Dendritic cell treated with granulocyte-macrophage colony-stimulating factor and Interleukin-4, amounts not matched to agents 40 ng/mL and 50 ng/mL, for 4 days (primary cell): ENCODE measurements around the gene RASL11B.

Experiments used
- H3K27ac Mint-ChIP-seq: one replicate; pipeline ENCODE4 v1.8.0; 2022; ENCODE audit warnings: mild to moderate bottlenecking, mixed read lengths
- H3K27me3 Mint-ChIP-seq: one replicate; pipeline ENCODE4 v1.8.0; 2022; ENCODE audit warnings: mild to moderate bottlenecking, mixed read lengths
- H3K36me3 Mint-ChIP-seq: one replicate; pipeline ENCODE4 v1.8.0; 2022; ENCODE audit warnings: low read depth, mixed read lengths
- H3K4me1 Mint-ChIP-seq: one replicate; pipeline ENCODE4 v1.8.0; 2022; ENCODE audit warnings: low read depth, mixed read lengths
- H3K4me3 Mint-ChIP-seq: one replicate; pipeline ENCODE4 v1.8.0; 2022; ENCODE audit warnings: mild to moderate bottlenecking, moderate library complexity, mixed read lengths
- H3K9me3 Mint-ChIP-seq: one replicate; pipeline ENCODE4 v1.8.0; 2022; ENCODE audit warnings: mixed read lengths
- intact Hi-C: fragments of 100-400 bp; cut with micrococcal nuclease; formaldehyde crosslinking; loops from one replicate; pipeline ENCODE4 v1.15.0; 2022

RASL11B gene

GRCh38 chr4:52852711-52853110 is 9.4 kb upstream of the RASL11B start:
- Mint-ChIP-seq H3K4me1 (peaks cover 5% of the 10 kb centered on the region), H3K36me3 (no peaks in the 10 kb centered on the region), H3K27me3 (no peaks in the 10 kb centered on the region), H3K4me3 (no peak overlapping the region), H3K27ac (no peak overlapping the region), H3K9me3 (peaks cover 5% of the 10 kb centered on the region)
- intact Hi-C loops = no loop called here

DNA sequence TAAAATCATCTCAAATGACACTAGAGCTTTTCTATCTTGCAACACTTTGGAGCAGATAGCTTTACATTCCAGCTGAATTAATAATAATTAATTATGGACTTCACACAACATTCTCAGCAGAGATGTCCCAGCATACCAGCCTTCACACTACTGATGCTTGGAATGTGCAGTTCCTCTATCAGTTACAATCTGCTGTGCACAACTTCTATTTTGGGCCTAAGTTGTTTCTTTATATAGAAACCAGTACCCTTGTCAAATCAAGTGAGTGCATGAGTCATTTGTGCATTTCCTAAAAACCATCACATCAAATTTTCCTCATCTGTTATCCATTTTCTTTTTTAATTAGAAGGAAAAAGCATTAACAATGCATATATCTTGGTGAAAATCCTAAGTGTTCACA is 8.8 kb upstream of the RASL11B start:
- H3K9me3 Mint-ChIP-seq = peaks cover 11% of the 10 kb centered on the region
- H3K27me3 Mint-ChIP-seq = peaks cover 2% of the 10 kb centered on the region
- no peak overlapping the region for H3K27ac Mint-ChIP-seq
- no peaks in the 10 kb centered on the region for H3K36me3 Mint-ChIP-seq
- intact Hi-C loops = no loop called here
- no peak overlapping the region for H3K4me3 Mint-ChIP-seq
- H3K4me1 Mint-ChIP-seq = peaks cover 5% of the 10 kb centered on the region

DNA sequence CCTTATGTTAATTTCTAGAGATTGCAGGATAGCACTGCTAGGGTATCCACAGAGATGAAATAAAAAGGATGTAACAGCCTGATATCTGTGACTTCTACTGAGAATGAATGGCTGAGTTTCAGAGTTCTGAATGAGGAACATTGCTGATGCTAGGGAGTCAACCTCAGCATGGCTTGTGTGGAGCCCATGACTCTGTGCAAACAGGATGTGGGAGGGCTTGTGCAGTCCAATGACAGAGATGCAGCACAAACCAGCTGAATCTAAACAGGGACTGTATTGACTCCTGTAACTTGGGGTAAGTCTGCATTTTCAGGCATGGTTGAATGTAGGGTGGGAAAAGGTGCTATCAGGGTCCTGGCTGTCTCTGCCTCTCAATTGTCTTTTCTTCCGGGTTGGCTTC is 5.3 kb upstream of the RASL11B start:
- H3K27ac Mint-ChIP-seq = no peak overlapping the region
- H3K36me3 Mint-ChIP-seq = no peaks in the 10 kb centered on the region
- peaks cover 11% of the 10 kb centered on the region for H3K9me3 Mint-ChIP-seq
- peaks cover 25% of the 10 kb centered on the region for H3K27me3 Mint-ChIP-seq
- no peak overlapping the region for H3K4me3 Mint-ChIP-seq
- intact Hi-C loops = no loop called here
- peaks cover 12% of the 10 kb centered on the region for H3K4me1 Mint-ChIP-seq

DNA sequence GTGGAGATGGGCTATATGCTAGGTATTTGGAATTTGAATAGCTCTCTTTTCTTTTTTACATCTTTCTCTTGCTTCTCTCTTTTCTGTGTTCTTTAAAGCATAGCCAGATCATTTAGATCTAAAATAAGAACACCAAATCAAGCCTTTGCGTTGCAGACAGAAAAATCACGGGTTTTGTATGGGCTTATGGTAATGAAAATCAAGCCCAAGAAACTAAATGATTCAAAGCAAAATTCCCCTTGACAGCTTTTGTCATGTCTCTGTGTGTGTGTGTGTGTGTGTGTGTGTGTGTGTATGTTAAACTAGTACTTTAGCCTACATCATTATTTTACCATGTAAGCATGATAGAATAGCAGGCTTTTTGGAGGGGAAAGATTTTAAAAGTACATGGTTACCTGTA is 1.8 kb upstream of the RASL11B start:
- H3K27ac Mint-ChIP-seq = no peak overlapping the region
- peaks cover 47% of the 10 kb centered on the region for H3K27me3 Mint-ChIP-seq
- no peak overlapping the region for H3K4me3 Mint-ChIP-seq
- peaks cover 11% of the 10 kb centered on the region for H3K9me3 Mint-ChIP-seq
- peaks cover 12% of the 10 kb centered on the region for H3K4me1 Mint-ChIP-seq
- intact Hi-C loops = loop anchor here (5.0 to 10.0 kb wide), 2 partner anchors 148 to 206 kb away; partner anchors contain the start of gene USP46
- no peaks in the 10 kb centered on the region for H3K36me3 Mint-ChIP-seq

- H3K27ac Mint-ChIP-seq = no peak overlapping the region
- intact Hi-C loops = loop anchor here (5.0 to 10.0 kb wide), 2 partner anchors 149 to 206 kb away; partner anchors contain the start of gene USP46
- no peaks in the 10 kb centered on the region for H3K36me3 Mint-ChIP-seq
Observed at GRCh38 chr4:52861171-52861823, 820 bp upstream of the RASL11B start.

GRCh38 chr4:52862639-52863161 is 583 bp downstream of the RASL11B start:
- Mint-ChIP-seq H3K4me3 (peak overlapping the region; percentile 84), H3K9me3 (peaks cover 6% of the 10 kb centered on the region), H3K27ac (no peak overlapping the region), H3K27me3 (peaks cover 48% of the 10 kb centered on the region), H3K4me1 (peaks cover 7% of the 10 kb centered on the region), H3K36me3 (no peaks in the 10 kb centered on the region)
- intact Hi-C loops = loop anchor here (5.0 to 10.0 kb wide), 2 partner anchors 150 to 208 kb away; partner anchors contain the start of gene USP46

More at GRCh38 chr4:52861171-52861823, 820 bp upstream of the RASL11B start:
- Mint-ChIP-seq H3K27me3 (peaks cover 48% of the 10 kb centered on the region), H3K4me3 (peak overlapping the region; percentile 84), H3K9me3 (peaks cover 11% of the 10 kb centered on the region), H3K4me1 (peaks cover 12% of the 10 kb centered on the region)

- intact Hi-C loops = loop anchor here (5.0 to 10.0 kb wide), 2 partner anchors 151 to 209 kb away; partner anchors contain the start of gene USP46
- H3K4me1 Mint-ChIP-seq = peaks cover 7% of the 10 kb centered on the region
- no peak overlapping the region for H3K4me3 Mint-ChIP-seq
- H3K9me3 Mint-ChIP-seq = no peaks in the 10 kb centered on the region
- no peak overlapping the region for H3K27ac Mint-ChIP-seq
- H3K27me3 Mint-ChIP-seq = peaks cover 47% of the 10 kb centered on the region
- H3K36me3 Mint-ChIP-seq = no peaks in the 10 kb centered on the region
Observed at GRCh38 chr4:52863324-52863723, 1.2 kb downstream of the RASL11B start.

GRCh38 chr4:52864793-52865192 is 2.7 kb downstream of the RASL11B start:
- peaks cover 42% of the 10 kb centered on the region for H3K27me3 Mint-ChIP-seq
- no peaks in the 10 kb centered on the region for H3K9me3 Mint-ChIP-seq
- no peak overlapping the region for H3K4me3 Mint-ChIP-seq
- H3K36me3 Mint-ChIP-seq = no peaks in the 10 kb centered on the region
- no peak overlapping the region for H3K27ac Mint-ChIP-seq
- intact Hi-C loops = loop anchor here (5.0 to 10.0 kb wide), 2 partner anchors 152 to 210 kb away; partner anchors contain the start of gene USP46
- H3K4me1 Mint-ChIP-seq = peaks cover 7% of the 10 kb centered on the region

DNA sequence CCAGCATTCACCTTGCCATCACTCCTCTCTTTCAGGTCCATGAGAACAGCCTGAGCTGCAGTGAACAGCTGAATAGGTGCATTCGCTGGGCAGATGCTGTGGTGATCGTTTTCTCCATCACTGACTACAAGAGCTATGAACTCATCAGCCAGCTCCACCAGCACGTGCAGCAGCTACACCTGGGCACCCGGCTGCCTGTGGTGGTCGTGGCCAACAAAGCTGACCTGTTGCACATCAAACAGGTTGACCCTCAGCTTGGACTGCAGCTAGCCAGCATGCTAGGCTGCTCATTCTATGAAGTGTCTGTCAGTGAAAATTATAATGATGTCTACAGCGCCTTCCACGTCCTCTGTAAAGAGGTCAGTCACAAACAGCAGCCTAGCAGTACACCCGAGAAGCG is 3.2 kb downstream of the RASL11B start:
- peaks cover 37% of the 10 kb centered on the region for H3K27me3 Mint-ChIP-seq
- H3K36me3 Mint-ChIP-seq = no peaks in the 10 kb centered on the region
- no peaks in the 10 kb centered on the region for H3K9me3 Mint-ChIP-seq
- no peak overlapping the region for H3K27ac Mint-ChIP-seq
- H3K4me3 Mint-ChIP-seq = no peak overlapping the region
- intact Hi-C loops = loop anchor here (10.0 kb wide), 1 partner anchor 210 kb away; the partner anchor contains the start of gene USP46
- peaks cover 7% of the 10 kb centered on the region for H3K4me1 Mint-ChIP-seq

DNA sequence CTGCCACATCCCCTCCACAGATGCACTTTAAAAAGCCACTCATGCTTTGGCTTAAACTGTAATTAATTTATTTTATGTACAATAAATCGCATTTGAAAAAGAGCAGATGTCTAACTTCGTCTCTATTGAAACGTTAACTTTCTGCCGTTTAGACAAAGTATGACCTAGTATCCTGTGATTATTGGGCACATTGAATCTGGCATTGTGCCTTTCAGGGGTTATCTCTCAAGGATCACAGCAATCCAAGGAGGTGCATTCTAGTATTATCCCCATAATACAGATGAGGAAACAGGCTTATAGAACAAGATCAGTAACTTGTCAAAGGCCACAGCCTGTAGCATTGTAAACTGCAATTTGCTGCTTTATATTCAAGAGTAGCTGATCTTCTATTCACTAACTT is 4.6 kb downstream of the RASL11B start:
- H3K9me3 Mint-ChIP-seq = no peaks in the 10 kb centered on the region
- H3K4me1 Mint-ChIP-seq = peaks cover 1% of the 10 kb centered on the region
- no peak overlapping the region for H3K27ac Mint-ChIP-seq
- no peak overlapping the region for H3K4me3 Mint-ChIP-seq
- peaks cover 11% of the 10 kb centered on the region for H3K36me3 Mint-ChIP-seq
- intact Hi-C loops = loop anchor here (10.0 kb wide), 1 partner anchor 212 kb away; the partner anchor contains the start of gene USP46
- H3K27me3 Mint-ChIP-seq = peaks cover 24% of the 10 kb centered on the region

DNA sequence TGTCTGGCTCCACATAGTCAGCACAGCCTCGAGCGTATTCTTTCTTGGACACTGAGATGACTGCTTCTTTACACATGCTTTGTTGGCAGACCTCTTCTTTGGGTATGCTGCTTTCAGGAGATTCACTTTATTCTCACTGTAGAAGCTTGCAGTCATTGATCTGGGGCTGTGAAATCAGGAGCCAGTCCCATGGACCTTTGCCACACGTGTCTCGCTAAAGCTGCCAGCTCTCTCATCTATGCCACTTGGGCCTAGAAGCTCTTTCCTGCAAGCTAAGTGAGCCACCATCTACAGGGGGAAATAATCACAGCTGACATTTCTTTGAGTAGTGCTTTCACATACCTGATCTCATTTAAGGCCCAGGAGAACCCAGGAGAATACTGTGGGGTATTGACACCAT is 5.0 kb downstream of the RASL11B start:
- Mint-ChIP-seq H3K27me3 (peaks cover 23% of the 10 kb centered on the region), H3K9me3 (no peaks in the 10 kb centered on the region), H3K4me3 (no peak overlapping the region), H3K36me3 (peaks cover 12% of the 10 kb centered on the region), H3K4me1 (no peaks in the 10 kb centered on the region), H3K27ac (no peak overlapping the region)
- intact Hi-C loops = loop anchor here (10.0 kb wide), 1 partner anchor 212 kb away; the partner anchor contains the start of gene USP46

- H3K4me1 Mint-ChIP-seq = no peaks in the 10 kb centered on the region
- no peaks in the 10 kb centered on the region for H3K9me3 Mint-ChIP-seq
- no peak overlapping the region for H3K4me3 Mint-ChIP-seq
- H3K27ac Mint-ChIP-seq = no peak overlapping the region
- intact Hi-C loops = loop anchor here (10.0 kb wide), 1 partner anchor 213 kb away; the partner anchor contains the start of gene USP46
- peaks cover 12% of the 10 kb centered on the region for H3K36me3 Mint-ChIP-seq
- H3K27me3 Mint-ChIP-seq = peaks cover 13% of the 10 kb centered on the region
Observed at GRCh38 chr4:52868133-52868532, 6.0 kb downstream of the RASL11B start.

DNA sequence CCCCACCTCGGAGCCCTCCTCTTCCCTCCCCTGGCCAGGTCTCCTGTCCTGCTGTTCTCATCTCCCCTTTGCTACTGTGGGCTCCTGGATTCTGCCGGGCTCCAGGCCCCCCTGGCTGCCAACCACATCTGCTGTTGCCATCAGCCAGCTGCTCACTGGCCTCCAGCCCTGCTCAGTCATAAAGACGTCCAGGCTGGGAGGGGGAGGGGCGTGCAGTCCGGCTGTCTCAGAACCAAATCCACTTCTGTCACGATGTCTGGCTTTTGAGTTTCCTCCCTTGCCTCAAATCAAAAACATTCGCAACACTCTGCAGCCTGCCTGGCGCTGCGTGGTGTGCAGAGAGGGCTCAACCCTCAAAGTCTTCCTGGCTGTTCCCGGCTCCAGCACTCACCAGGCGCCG is 7.1 kb downstream of the RASL11B start:
- H3K9me3 Mint-ChIP-seq = no peaks in the 10 kb centered on the region
- no peak overlapping the region for H3K4me3 Mint-ChIP-seq
- intact Hi-C loops = loop anchor here (10.0 kb wide), 1 partner anchor 214 kb away; the partner anchor contains the start of gene USP46
- peaks cover 12% of the 10 kb centered on the region for H3K36me3 Mint-ChIP-seq
- no peak overlapping the region for H3K27ac Mint-ChIP-seq
- H3K4me1 Mint-ChIP-seq = no peaks in the 10 kb centered on the region
- peaks cover 6% of the 10 kb centered on the region for H3K27me3 Mint-ChIP-seq

DNA sequence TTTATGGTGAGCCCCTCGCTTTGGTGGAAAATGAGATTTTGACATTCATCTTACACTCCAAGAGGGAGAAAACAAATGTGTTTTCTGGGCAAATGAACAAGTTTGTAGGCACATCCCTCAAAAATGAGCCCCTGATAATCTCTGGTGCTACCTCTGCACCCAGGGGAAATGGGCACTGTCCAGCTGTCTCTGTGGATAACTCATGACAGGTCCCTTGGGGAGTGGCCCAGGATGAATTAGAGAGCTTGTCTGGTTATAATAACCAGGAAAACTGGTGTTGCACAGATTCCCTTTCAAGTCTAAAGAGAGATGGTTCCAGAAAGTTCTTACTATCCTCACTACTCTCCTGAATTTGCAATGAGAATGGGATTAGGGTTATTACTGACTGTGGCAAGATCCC is 7.5 kb downstream of the RASL11B start:
- intact Hi-C loops = loop anchor here (10.0 kb wide), 1 partner anchor 215 kb away; the partner anchor contains the start of gene USP46
- peaks cover 12% of the 10 kb centered on the region for H3K36me3 Mint-ChIP-seq
- no peak overlapping the region for H3K27ac Mint-ChIP-seq
- H3K27me3 Mint-ChIP-seq = peaks cover 2% of the 10 kb centered on the region
- H3K9me3 Mint-ChIP-seq = no peaks in the 10 kb centered on the region
- no peak overlapping the region for H3K4me3 Mint-ChIP-seq
- no peaks in the 10 kb centered on the region for H3K4me1 Mint-ChIP-seq
